HCT116 (cell line): ENCODE measurements around the gene HDDC3. TPM values are rescaled to one million over a fixed set of nuclear protein-coding genes. Genes with fewer than 3 reads are reported as not detected.

Experiments
- ATAC-seq: fragments of 200-7000 bp; cut with Tn5 transposase; 2 replicates; pipeline ENCODE4 v1.9.1; 2020; ENCODE audit warnings: mild to moderate bottlenecking, moderate library complexity
- BruUV-seq: library from RNA; stranded (reverse); fragments of 400-500 nt; replicated peaks from 2 replicates; lab custom pipeline; 2021; lab: Mats Ljungman, UMichigan
- CTCF ChIA-PET: fragments of 300-600 bp; sonication (Branson Sonifier 250); formaldehyde crosslinking; loops from one replicate; lab custom pipeline; 2021; ENCODE audit warnings: antibody characterized with exemption; lab: Charles Lee
- POLR2A ChIA-PET: fragments of 300-600, 350-600 bp; sonication (Branson Sonifier 250); formaldehyde crosslinking; loops from one replicate; lab custom pipeline; 2021; ENCODE audit warnings: antibody characterized with exemption; lab: Charles Lee
- RAD21 ChIA-PET, 2 experiments: fragments of 300-600 bp; sonication (Branson Sonifier 250); formaldehyde crosslinking; loops; one replicate each; lab custom pipeline; 2023; ENCODE audit warnings: low total read pairs in 2 of 2; ENCODE audit not compliant: uncharacterized antibody in 2 of 2, unreplicated experiment in 2 of 2, low non-redundant PET in 1 of 2; lab: Charles Lee
- DNase-seq: peaks from one replicate; pipeline ENCODE4 v3.0.0-alpha.2; 2010; ENCODE audit warnings: low read depth, low spot score
- H2AFZ ChIP-seq: fragments of 200-600 bp; shearing (Covaris generic), sonication (generic); 2 replicates; pipeline ENCODE4 v1.6.1; 2017; ENCODE audit warnings: low read depth, mixed run types, mixed read lengths, antibody characterized with exemption, low read length; ENCODE audit not compliant: poor library complexity, severe bottlenecking
- H3K27ac ChIP-seq: 2 replicates; pipeline ENCODE4 v1.5.1; 2012; ENCODE audit warnings: low read depth, low read length
- H3K27me3 ChIP-seq: fragments of 200-600 bp; sonication (generic); 2 replicates; pipeline ENCODE4 v1.6.1; 2016; ENCODE audit warnings: mixed run types, low read length, mixed read lengths; ENCODE audit not compliant: insufficient read depth
- H3K36me3 ChIP-seq, 2 experiments: fragments of 200-500 bp in 1 of 2; fragments of 200-600 bp in 1 of 2; sonication (Bioruptor generic) in 1 of 2; sonication (generic) in 1 of 2; 2 replicates each; pipeline versions ENCODE4 v1.5.1 to v1.6.1; 2014 to 2016; ENCODE audit warnings: low read length in 2 of 2, inconsistent platforms in 1 of 2, mixed read lengths in 1 of 2, mixed run types in 1 of 2; ENCODE audit not compliant: insufficient read depth in 2 of 2, control insufficient read depth in 1 of 2
- H3K4me1 ChIP-seq, 2 experiments: fragments of 200-600 bp in 1 of 2; sonication (generic) in 1 of 2; 2 replicates each; pipeline versions ENCODE4 v1.5.1 to v1.6.1; 2012 to 2017; ENCODE audit warnings: low read length in 2 of 2, inconsistent platforms in 1 of 2, mild to moderate bottlenecking in 1 of 2, mixed read lengths in 1 of 2, mixed run types in 1 of 2, moderate library complexity in 1 of 2; ENCODE audit not compliant: insufficient read depth in 2 of 2, control insufficient read depth in 1 of 2
- H3K4me2 ChIP-seq: fragments of 200-600 bp; sonication (generic); 2 replicates; pipeline ENCODE4 v1.6.1; 2017; ENCODE audit warnings: mixed run types, low read length, mixed read lengths
- H3K4me3 ChIP-seq, 2 experiments: fragments of 200-600 bp in 1 of 2; sonication (generic) in 1 of 2; replicated peaks in 1 of 2; 2 replicates each; pipeline ENCODE4 v1.5.1; 2011 to 2016; ENCODE audit warnings: low read length in 2 of 2, control low read depth in 1 of 2, low read depth in 1 of 2, mild to moderate bottlenecking in 1 of 2, mixed read lengths in 1 of 2, mixed run types in 1 of 2
- H3K79me2 ChIP-seq: fragments of 200-600 bp; sonication (generic); 2 replicates; pipeline ENCODE4 v1.6.1; 2017; ENCODE audit warnings: mild to moderate bottlenecking, mixed run types, low read length, moderate library complexity, mixed read lengths; ENCODE audit not compliant: insufficient read depth
- H3K9ac ChIP-seq: fragments of 200-600 bp; sonication (generic); 2 replicates; pipeline ENCODE4 v1.6.1; 2016; ENCODE audit warnings: low read length, mixed read lengths
- H3K9me2 ChIP-seq: fragments of 200-600 bp; sonication (generic), shearing (Covaris generic); 2 replicates; pipeline ENCODE4 v1.6.1; 2017; ENCODE audit warnings: mixed run types, mild to moderate bottlenecking, moderate library complexity; ENCODE audit not compliant: insufficient read depth
- H3K9me3 ChIP-seq, 2 experiments: fragments of 200-500 bp in 1 of 2; fragments of 200-600 bp in 1 of 2; sonication (Bioruptor generic) in 1 of 2; sonication (generic) in 1 of 2; 2 replicates each; pipeline ENCODE4 v1.6.1; 2014 to 2017; ENCODE audit warnings: low read length in 2 of 2, mixed read lengths in 2 of 2, inconsistent platforms in 1 of 2, low read depth in 1 of 2, mild to moderate bottlenecking in 1 of 2, mixed run types in 1 of 2, moderate library complexity in 1 of 2; ENCODE audit not compliant: control insufficient read depth in 1 of 2, insufficient read depth in 1 of 2
- H4K20me1 ChIP-seq: fragments of 200-600 bp; sonication (generic), shearing (Covaris generic); 2 replicates; pipeline ENCODE4 v1.6.1; 2017; ENCODE audit warnings: mixed run types, mild to moderate bottlenecking, moderate library complexity; ENCODE audit not compliant: insufficient read depth
- CBX3 ChIP-seq: IDR thresholded peaks from 2 replicates; pipeline ENCODE4 v1.6.1; 2012; ENCODE audit warnings: low read depth
- EGR1 ChIP-seq: IDR thresholded peaks from 2 replicates; pipeline ENCODE4 v1.6.1; 2012; ENCODE audit warnings: low read depth
- EZH2phosphoT487 ChIP-seq: fragments of 200-600 bp; IDR thresholded peaks from 2 replicates; pipeline ENCODE4 v1.6.1; 2018; ENCODE audit warnings: antibody characterized with exemption, borderline replicate concordance
- POLR2A ChIP-seq: IDR thresholded peaks from 2 replicates; pipeline ENCODE4 v1.7.0; 2011; ENCODE audit warnings: borderline replicate concordance; ENCODE audit not compliant: insufficient read depth, insufficient read length; ENCODE audit errors: extremely low read depth
- YY1 ChIP-seq: IDR thresholded peaks from 2 replicates; pipeline ENCODE4 v1.6.1; 2011; ENCODE audit warnings: low read length, low read depth, moderate library complexity, mild to moderate bottlenecking; ENCODE audit not compliant: insufficient replicate concordance; ENCODE audit errors: extremely low read depth
- intact Hi-C: fragments of 100-400 bp; cut with micrococcal nuclease; formaldehyde crosslinking; loops from 2 replicates; pipeline ENCODE4 v1.10.0; 2022
- total RNA-seq: library from RNA; stranded (reverse); gene quantifications from one replicate; pipeline ENCODE4 v1.2.1, GENCODE V29; 2021; ENCODE audit not compliant: unreplicated experiment

Gene HDDC3
- total RNA-seq, 1 experiment from 2014 or later: 20.4 TPM

DNA sequence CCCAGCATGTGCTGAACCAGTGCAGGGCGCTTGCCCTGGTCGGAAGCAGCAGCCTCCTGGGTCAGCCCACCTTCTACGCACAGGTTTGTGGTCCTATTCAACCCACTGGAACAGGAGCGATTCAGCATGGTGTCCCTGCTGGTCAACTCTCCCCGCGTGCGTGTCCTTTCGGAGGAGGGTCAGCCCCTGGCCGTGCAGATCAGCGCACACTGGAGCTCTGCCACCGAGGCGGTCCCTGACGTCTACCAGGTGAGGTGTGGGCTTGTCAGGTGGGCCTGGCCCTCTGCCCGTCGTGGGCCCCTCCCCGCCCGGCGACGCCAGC, 21.1 kb downstream of the HDDC3 start:
- DNase-seq: no peak
- no peak overlapping the region for H2AFZ ChIP-seq
- H3K4me3 ChIP-seq: no peak overlapping the region
- no peak for ATAC-seq
- peaks cover 0 to 9% of the 10 kb centered on the region in 2 experiments; a peak in 3 of 4 replicates for H3K36me3 ChIP-seq
- BruUV-seq: no TSS peak
- ChIA-PET POLR2A (no interaction called here), CTCF (interaction anchor here (1.1 kb wide), 1 partner anchor 23 kb away, joined by 3 read pairs; no protein-coding TSS in a partner anchor), RAD21 (no interaction called here)
- H3K9ac ChIP-seq: no peak overlapping the region
- H3K79me2 ChIP-seq: no peaks in the 10 kb centered on the region
- H3K4me2 ChIP-seq: no peak overlapping the region
- H3K27me3 ChIP-seq: no peaks in the 10 kb centered on the region
- intact Hi-C loops: no loop called here
- H3K9me3 ChIP-seq: no peaks in the 10 kb centered on the region
- no peak overlapping the region for H3K27ac ChIP-seq
- TF ChIP-seq EGR1: no peak
- TF ChIP-seq, all 23 proteins: peak for 0
- Histone ChIP-seq H3K4me1 (no peaks in the 10 kb centered on the region), H4K20me1 (no peaks in the 10 kb centered on the region), H3K9me2 (no peaks in the 10 kb centered on the region)

DNA sequence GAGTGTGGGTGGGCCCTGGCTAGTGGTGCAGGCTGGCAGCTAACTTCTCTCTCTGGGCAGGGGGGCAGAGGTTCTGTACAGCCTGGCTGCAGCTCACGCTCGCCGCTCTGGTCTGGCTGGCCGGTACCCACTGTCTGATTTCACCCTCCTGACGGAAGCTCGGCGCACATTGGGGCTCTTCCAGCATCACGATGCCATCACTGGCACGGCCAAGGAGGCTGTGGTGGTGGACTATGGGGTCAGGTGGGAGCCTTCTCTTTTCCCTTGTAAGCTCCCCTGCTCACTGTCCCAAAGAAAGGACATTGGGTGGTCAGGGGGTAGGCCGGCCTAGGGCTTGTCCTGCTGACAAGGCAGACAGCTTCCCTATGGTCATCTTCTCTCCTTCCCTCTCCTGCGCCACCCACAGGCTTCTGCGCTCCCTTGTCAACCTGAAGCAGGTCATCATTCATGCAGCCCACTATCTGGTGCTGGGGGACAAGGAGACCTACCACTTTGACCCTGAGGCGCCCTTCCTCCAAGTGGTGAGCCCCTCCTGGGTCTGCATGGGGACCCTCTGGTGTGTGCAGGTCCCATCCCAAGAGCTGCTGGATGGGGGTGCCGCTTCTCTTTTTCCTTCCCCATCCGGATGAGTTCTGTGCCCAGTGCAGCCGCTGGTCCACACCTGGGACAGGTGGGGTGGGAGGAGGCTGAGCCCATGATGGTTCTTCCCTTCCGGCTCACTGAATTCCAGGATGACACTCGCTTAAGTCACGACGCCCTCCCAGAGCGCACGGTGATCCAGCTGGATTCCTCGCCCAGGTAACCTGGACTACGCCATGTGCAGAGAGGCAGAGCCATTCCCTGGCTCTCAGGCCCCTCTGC, 21.7 kb downstream of the HDDC3 start:
- H3K36me3 ChIP-seq: peaks cover 1 to 14% of the 10 kb centered on the region in 2 experiments; a peak in 3 of 4 replicates
- H3K9me3 ChIP-seq: no peaks in the 10 kb centered on the region
- POLR2A ChIA-PET: no interaction called here
- H2AFZ ChIP-seq: no peak overlapping the region
- H3K27ac ChIP-seq: no peak overlapping the region
- no peaks in the 10 kb centered on the region for H3K27me3 ChIP-seq
- no peaks in the 10 kb centered on the region for H4K20me1 ChIP-seq
- TF ChIP-seq CBX3: no peak
- TF ChIP-seq EZH2phosphoT487: no peak
- no peak for TF ChIP-seq POLR2A
- TF ChIP-seq YY1: no peak
- TF ChIP-seq, all 23 proteins: peak for 0
- CTCF ChIA-PET: interaction anchor here (1.1 kb wide), 1 partner anchor 23 kb away, joined by 3 read pairs; no protein-coding TSS in a partner anchor
- no peak overlapping the region for H3K4me3 ChIP-seq
- H3K79me2 ChIP-seq: no peaks in the 10 kb centered on the region
- DNase-seq: no peak
- BruUV-seq: no TSS peak
- RAD21 ChIA-PET: no interaction called here
- no peak overlapping the region for H3K9ac ChIP-seq
- H3K9me2 ChIP-seq: no peaks in the 10 kb centered on the region
- no peak overlapping the region for H3K4me2 ChIP-seq
- ATAC-seq: no peak
- H3K4me1 ChIP-seq: no peaks in the 10 kb centered on the region
- intact Hi-C loops: no loop called here
